Transverse colon (tissue), 4 donors: ENCODE results near the gene SLC25A29. TPM values are rescaled to one million over a fixed set of nuclear protein-coding genes. Genes with fewer than 3 reads are reported as not detected.
"Not testable (repeated sequence)": the region's sequence is repeated elsewhere in the genome, so short reads cannot be mapped to it uniquely, and the experiment has no call there.

Source experiments
- DNase-seq: peaks from one replicate; pipeline ENCODE4 v3.0.0-alpha.2; 2019
- H3K27ac ChIP-seq, 4 donors: fragments of 200-600 bp; sonication (generic); 2 replicates each; pipeline ENCODE4 v1.5.1; 2016 to 2018; ENCODE audit warnings: inconsistent platforms in 4 of 4
- H3K27me3 ChIP-seq: fragments of 200-600 bp; sonication (generic); 2 replicates; pipeline ENCODE4 v1.5.1; 2017; ENCODE audit warnings: inconsistent platforms
- H3K36me3 ChIP-seq, 4 donors: fragments of 200-600 bp; sonication (generic); 2 replicates each; pipeline ENCODE4 v1.5.1; 2017 to 2019; ENCODE audit warnings: inconsistent platforms in 4 of 4
- H3K4me1 ChIP-seq, 4 donors: fragments of 200-600 bp; sonication (generic); 2 replicates each; pipeline ENCODE4 v1.5.1; 2017 to 2020; ENCODE audit warnings: inconsistent platforms in 4 of 4
- H3K4me3 ChIP-seq, 4 donors: fragments of 200-600 bp; sonication (generic); 1 replicate in 1 of 4; 2 replicates in 3 of 4; pipeline versions ENCODE4 v1.5.1 to v1.6.1; 2017 to 2019; ENCODE audit warnings: inconsistent platforms in 4 of 4
- H3K9me3 ChIP-seq, 2 donors: fragments of 200-600 bp; sonication (generic); 2 replicates each; pipeline ENCODE4 v1.5.1; 2017 to 2019; ENCODE audit warnings: inconsistent platforms in 2 of 2
- EP300 ChIP-seq: sonication (generic); formaldehyde crosslinking; IDR thresholded peaks from one replicate; pipeline ENCODE4 v1.6.1; 2017; ENCODE audit warnings: antibody characterized with exemption, low read depth
- POLR2A ChIP-seq: fragments of 450-650 bp; IDR thresholded peaks from one replicate; pipeline ENCODE4 v1.6.1; 2016; ENCODE audit warnings: antibody characterized with exemption, mild to moderate bottlenecking, moderate library complexity
- POLR2AphosphoS5 ChIP-seq, 3 donors: sonication (generic); formaldehyde crosslinking; IDR thresholded peaks; one replicate each; pipeline ENCODE4 v1.6.1; 2016; ENCODE audit warnings: antibody characterized with exemption in 3 of 3
- WGBS, 2 donors: methylation state at CpG; one replicate each; pipeline ENCODE4 v1.1.5; 2018; ENCODE audit warnings: low coverage in 1 of 2; 5-methylcytosine and 5-hydroxymethylcytosine counted together
- in situ Hi-C, 4 donors: fragments of 200-750 bp; cut with MboI; loops; one replicate each; pipeline versions ENCODE4 v1.15.0 to v1.15.1; 2017; ENCODE audit warnings: low sequenced_read_pairs in 3 of 4, low pct_ligation_motif_present in 1 of 4, low pct_unique_long_range_greater_than_20kb in 1 of 4
- intact Hi-C: fragments of 100-400 bp; cut with DNase I; formaldehyde crosslinking; loops from one replicate; pipeline ENCODE4 v1.15.1; 2023; ENCODE audit warnings: low total_unique reads
- total RNA-seq, 4 donors: library from RNA; depleted of rRNA; stranded (reverse); fragments of >200 nt; gene quantifications; one replicate each; pipeline ENCODE4 v1.1.0, GENCODE V29; 2016
- TF ChIP-seq, protein P1 (sequence below), 5 experiments: fragments of 200-600 bp in 3 of 5; fragments of 450-650 bp in 2 of 5; sonication (generic) in 3 of 5; IDR thresholded peaks; 1 replicate in 2 of 5; 2 replicates in 3 of 5; pipeline ENCODE4 v1.5.1; 2016 to 2017; ENCODE audit warnings: antibody characterized with exemption in 5 of 5, inconsistent platforms in 3 of 5, mild to moderate bottlenecking in 2 of 5, moderate library complexity in 1 of 5

SLC25A29 gene
- total RNA-seq, 4 donors from 2014 or later: 16.8 to 62.7 (median 19.7) TPM

DNA sequence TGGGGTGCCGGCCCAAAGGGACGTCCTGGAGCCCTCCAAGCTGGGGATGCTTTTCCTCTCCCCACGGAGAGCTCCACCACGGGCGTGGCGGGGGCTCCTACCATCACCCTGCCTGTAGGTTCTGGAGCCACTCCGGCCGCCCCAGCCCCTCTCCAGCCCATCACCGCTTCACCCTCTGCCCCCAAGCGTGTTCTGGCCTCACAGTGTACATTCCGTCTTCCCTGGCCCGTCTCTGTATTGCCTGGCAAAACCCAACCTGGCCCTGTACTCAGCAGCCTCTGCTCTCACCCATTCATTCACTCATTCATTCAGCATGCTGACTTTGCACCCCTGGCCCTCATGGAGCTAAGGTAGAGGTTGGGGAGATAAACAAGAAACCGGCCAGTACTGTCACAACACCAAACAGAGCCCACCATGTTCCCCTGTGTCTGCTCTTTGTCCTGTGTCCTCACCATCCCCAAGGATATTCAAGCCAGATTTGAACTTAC lies 20.3 kb downstream of the SLC25A29 start:
- peak; percentile 8 for DNase-seq
- in situ Hi-C loops: no loop called here
- Histone ChIP-seq H3K36me3 (no peaks in the 10 kb centered on the region), H3K4me1 (peaks cover 0 to 15% (median 13%) of the 10 kb centered on the region in 4 donors), H3K27me3 (no peaks in the 10 kb centered on the region), H3K9me3 (no peaks in the 10 kb centered on the region), H3K4me3 (peak overlapping the region in 3 of 4 donors; percentile 74 to 86 (median 83)), H3K27ac (peak overlapping the region; percentile 88 to 96 (median 90))
- intact Hi-C loops: no loop called here
- WGBS, 2 donors: 35% methylated on average over 11 of the region's 13 CpGs; no CpG with 5 or more reads in 1 of the 2 donors
- TF ChIP-seq, protein P1, sequence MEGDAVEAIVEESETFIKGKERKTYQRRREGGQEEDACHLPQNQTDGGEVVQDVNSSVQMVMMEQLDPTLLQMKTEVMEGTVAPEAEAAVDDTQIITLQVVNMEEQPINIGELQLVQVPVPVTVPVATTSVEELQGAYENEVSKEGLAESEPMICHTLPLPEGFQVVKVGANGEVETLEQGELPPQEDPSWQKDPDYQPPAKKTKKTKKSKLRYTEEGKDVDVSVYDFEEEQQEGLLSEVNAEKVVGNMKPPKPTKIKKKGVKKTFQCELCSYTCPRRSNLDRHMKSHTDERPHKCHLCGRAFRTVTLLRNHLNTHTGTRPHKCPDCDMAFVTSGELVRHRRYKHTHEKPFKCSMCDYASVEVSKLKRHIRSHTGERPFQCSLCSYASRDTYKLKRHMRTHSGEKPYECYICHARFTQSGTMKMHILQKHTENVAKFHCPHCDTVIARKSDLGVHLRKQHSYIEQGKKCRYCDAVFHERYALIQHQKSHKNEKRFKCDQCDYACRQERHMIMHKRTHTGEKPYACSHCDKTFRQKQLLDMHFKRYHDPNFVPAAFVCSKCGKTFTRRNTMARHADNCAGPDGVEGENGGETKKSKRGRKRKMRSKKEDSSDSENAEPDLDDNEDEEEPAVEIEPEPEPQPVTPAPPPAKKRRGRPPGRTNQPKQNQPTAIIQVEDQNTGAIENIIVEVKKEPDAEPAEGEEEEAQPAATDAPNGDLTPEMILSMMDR (IDR thresholded peaks at IDR 0.05): peak in 2 of 5 experiments; percentile 4 to 52
- TF ChIP-seq EP300: no peak

DNA sequence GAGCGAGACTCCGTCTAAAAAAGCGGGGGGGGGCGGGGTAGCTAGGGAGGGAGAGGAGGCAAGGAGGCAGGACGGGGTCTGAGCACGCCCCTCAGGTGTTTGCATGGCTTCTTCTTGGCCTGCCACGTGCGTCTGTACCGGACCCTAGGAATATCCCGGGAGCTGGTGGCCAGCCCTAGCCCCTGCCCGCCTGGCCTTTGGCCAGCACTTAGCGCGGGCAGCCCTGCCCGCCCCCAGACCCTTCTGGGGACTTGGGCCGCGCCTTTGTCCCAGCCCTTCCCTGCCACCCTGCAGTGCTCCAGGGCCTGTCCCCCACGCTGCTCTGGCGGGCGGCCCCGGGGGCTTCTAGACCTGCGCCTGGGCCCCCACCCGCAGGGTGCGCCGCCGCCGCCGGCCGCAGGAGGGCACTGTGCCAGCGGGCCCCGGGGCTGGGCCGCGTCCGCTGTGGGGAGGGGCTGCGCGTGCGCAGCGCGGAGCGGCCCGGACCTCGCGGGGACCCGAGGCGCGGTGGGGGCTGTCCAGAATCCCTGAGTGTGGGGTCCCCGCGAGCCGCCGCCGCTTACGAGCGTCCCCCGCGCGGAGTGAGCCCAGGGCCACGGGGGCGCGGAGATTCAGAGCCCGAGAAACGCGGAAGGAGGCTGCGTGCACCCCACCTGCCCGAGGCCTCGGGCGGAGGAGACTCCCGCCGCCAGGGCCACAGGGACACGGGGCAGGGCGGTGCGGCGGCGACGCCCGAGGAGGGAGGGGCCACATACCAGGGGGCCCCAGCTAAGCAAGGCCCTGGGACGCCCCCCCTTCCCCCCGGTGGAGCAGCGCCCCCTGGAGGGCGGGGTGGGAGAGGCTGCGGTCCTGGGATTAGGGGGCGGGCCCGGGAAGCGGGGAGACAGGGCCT lies 21.0 kb downstream of the SLC25A29 start:
- intact Hi-C loops: no loop called here
- peak; percentile 77 for DNase-seq

DNA sequence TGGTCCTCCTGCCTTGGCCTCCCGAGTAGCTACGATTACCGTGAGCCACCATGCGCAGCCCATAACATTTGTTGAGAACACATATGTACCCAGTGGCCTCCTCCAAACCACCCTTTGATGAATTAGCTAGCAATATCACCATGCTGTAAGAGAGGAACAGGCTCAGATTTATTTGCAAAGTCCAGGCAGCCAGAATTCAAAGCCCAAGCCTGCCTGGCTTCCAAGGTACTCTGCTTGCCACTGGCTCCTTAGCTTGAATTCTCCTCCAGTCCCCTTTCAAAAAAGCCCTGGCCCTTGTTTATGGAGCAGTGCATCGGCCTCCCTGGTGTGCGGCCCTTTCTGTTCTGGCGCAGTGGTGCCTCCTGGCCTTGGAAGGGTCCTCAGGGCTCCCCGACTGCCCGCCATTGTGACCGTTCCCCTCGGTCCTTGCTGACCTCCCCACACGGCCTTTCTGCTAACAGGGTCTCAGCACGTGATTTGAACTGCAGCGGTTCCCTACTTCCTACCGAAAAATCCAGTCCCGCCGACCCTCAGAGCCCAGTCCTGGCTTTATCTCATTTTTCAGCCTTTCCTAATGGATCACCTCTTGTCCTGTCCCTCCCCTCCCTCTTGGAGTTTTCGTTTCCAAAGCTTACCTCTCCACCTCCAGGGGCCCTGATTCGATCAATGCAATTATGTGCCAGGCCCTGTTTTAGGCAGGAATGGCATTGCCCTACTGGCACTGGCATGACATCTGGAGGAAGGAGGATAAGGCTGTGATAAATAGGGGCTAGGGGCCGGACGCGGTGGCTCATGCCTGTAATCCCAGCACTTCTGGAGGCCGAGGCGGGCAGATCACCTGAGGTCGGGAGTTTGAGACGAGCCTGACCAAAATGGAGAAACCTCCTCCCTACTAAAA lies 22.0 kb downstream of the SLC25A29 start:
- H3K36me3 ChIP-seq: no peaks in the 10 kb centered on the region
- H3K9me3 ChIP-seq: no peaks in the 10 kb centered on the region
- intact Hi-C loops: no loop called here
- H3K27me3 ChIP-seq: no peaks in the 10 kb centered on the region
- no peak for TF ChIP-seq POLR2AphosphoS5 (IDR thresholded peaks at IDR 0.05)
- TF ChIP-seq, protein P1 (IDR thresholded peaks at IDR 0.05): no peak
- DNase-seq: peak; percentile 8
- H3K4me1 ChIP-seq: peaks cover 0 to 17% (median 13%) of the 10 kb centered on the region in 4 donors
- WGBS, 2 donors: 69 to 76% methylated on average over 10 to 26 of the region's 26 CpGs
- peak overlapping the region; percentile 88 to 96 (median 90) for H3K27ac ChIP-seq
- H3K4me3 ChIP-seq: peak overlapping the region; percentile 55 to 86 (median 78)
- in situ Hi-C loops: no loop called here

More for the DNA sequence above, 21.0 kb downstream of the SLC25A29 start:
- Histone ChIP-seq H3K4me1 (peaks cover 0 to 15% (median 13%) of the 10 kb centered on the region in 4 donors), H3K27me3 (no peaks in the 10 kb centered on the region), H3K4me3 (peak overlapping the region; percentile 55 to 86 (median 78)), H3K9me3 (no peaks in the 10 kb centered on the region), H3K27ac (peak overlapping the region; percentile 88 to 96 (median 90)), H3K36me3 (no peaks in the 10 kb centered on the region)
- WGBS, 2 donors: 0 to 2% methylated on average over 5 to 21 of the region's 82 CpGs
- TF ChIP-seq, protein P1 (IDR thresholded peaks at IDR 0.05): peak; percentile 80 to 92 (median 87)
- TF ChIP-seq POLR2A (peak; percentile 69), EP300 (no peak), POLR2AphosphoS5 (IDR thresholded peaks at IDR 0.05) (peak in 2 of 3 donors; percentile 36 to 75)
- in situ Hi-C loops: no loop called here

DNA sequence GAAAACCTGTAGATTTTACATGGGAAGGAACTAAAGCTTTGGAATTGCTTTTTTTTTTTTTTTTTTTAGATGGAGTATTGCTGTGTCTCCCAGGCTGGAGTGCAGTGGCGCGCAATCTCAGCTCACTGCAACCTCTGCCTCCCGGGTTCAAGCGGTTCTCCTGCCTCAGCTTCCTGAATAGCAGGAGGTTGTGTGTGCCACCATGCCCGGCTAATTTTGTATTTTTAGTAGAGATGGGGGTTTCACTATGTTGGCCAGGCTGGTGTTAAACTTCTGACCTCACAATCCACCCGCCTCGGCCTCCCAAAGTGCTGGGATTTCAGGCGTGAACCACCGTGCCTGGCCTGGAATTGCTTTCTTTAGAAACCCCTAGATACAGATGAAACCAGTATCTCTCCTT lies 22.8 kb downstream of the SLC25A29 start:
- H3K9me3 ChIP-seq, intact Hi-C loops, in situ Hi-C loops, H3K36me3 ChIP-seq, H3K27me3 ChIP-seq, DNase-seq, H3K27ac ChIP-seq, H3K4me3 ChIP-seq: not testable (repeated sequence)
- peaks cover 0 to 25% (median 16%) of the 10 kb centered on the region in 4 donors for H3K4me1 ChIP-seq
- 40 to 96% methylated on average over 1 to 9 of the region's 9 CpGs for WGBS, 2 donors
